ENCODE data around the gene F13A1. TPM values are rescaled to one million over a fixed set of nuclear protein-coding genes. Genes with fewer than 3 reads are reported as not detected.

The F13A1 gene
- total RNA-seq, 1 donor from 2014 or later = 2.8 TPM

DNA sequence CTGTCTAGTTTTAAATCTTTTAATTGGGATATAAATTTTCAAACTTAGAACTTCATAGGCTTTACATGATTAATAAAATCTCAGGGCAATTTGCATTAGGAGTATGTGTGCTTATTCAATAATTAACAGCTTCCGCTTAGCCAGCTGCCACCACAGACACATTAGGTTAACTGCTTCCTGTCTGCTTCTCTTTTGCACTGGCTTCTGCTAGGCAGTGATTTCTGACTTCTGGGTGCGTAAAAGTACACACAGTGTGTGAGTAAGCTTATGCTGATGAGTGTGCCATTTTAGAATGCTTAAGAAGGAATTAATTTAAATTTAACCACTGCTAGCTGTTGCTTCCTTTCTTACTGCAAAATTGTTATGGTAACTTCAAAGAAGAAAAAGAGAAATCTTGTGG is 73.9 kb downstream of the F13A1 start:
- H3K9me3 Mint-ChIP-seq (ENCODE audit: unreplicated experiment) = no peaks in the 10 kb centered on the region
- no peak overlapping the region for H3K27ac Mint-ChIP-seq (ENCODE audit: unreplicated experiment)
- DNase-seq (ENCODE audit: extremely low spot score, unreplicated experiment) = no peak
- TF ChIP-seq, protein P1, sequence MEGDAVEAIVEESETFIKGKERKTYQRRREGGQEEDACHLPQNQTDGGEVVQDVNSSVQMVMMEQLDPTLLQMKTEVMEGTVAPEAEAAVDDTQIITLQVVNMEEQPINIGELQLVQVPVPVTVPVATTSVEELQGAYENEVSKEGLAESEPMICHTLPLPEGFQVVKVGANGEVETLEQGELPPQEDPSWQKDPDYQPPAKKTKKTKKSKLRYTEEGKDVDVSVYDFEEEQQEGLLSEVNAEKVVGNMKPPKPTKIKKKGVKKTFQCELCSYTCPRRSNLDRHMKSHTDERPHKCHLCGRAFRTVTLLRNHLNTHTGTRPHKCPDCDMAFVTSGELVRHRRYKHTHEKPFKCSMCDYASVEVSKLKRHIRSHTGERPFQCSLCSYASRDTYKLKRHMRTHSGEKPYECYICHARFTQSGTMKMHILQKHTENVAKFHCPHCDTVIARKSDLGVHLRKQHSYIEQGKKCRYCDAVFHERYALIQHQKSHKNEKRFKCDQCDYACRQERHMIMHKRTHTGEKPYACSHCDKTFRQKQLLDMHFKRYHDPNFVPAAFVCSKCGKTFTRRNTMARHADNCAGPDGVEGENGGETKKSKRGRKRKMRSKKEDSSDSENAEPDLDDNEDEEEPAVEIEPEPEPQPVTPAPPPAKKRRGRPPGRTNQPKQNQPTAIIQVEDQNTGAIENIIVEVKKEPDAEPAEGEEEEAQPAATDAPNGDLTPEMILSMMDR (IDR thresholded peaks at IDR 0.05) = no peak
- H3K4me3 Mint-ChIP-seq (ENCODE audit: unreplicated experiment) = no peak overlapping the region
- no peaks in the 10 kb centered on the region for H3K36me3 Mint-ChIP-seq (ENCODE audit: unreplicated experiment)
- H3K4me1 Mint-ChIP-seq (ENCODE audit: unreplicated experiment) = peaks cover 4% of the 10 kb centered on the region
- no peaks in the 10 kb centered on the region for H3K27me3 Mint-ChIP-seq (ENCODE audit: unreplicated experiment)

DNA sequence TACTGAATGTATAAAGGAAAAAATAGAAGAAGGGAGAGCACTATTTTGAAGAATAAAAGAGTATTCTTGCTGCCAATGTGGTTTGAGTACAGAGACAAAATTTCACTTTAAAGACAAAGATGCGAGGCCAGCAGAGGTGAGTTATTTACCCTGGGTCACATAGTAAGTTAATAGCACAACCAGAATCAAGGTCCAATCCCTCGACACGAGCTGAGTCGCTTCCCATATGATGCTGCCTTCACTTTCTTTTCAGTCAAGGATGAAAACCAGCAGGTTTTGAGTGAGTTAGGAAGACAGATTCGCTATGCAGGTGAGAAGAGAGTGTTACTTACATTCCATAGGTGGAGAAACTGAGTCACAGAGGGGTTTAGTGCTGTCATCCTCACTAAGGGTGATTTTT is 75.8 kb downstream of the F13A1 start:
- peaks cover under 1% of the 10 kb centered on the region for H3K27me3 Mint-ChIP-seq (ENCODE audit: unreplicated experiment)

DNA sequence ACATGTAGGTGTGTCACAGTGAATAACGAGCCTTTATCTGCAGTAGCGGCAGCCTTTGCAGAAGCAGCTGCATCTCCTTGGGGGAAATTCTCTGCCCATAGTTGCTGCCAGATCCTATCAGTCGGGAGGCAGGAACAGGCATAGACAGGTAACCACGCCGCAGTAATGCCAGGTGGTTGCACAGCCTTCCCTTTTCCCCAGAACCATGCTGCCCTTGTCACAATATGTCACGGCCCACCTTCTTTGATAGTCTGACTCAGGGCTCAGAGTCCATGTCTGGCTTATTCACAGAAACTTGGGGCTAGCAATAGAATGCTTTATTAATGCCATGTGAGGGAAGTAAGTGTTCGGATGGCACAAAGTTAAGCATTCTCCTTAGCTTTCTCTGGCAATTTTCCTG is 76.6 kb downstream of the F13A1 start:
- Mint-ChIP-seq H3K27me3 (ENCODE audit: unreplicated experiment) (peaks cover 2% of the 10 kb centered on the region), H3K27ac (ENCODE audit: unreplicated experiment) (no peak overlapping the region)

More for the DNA sequence above, 75.8 kb downstream of the F13A1 start:
- DNase-seq (ENCODE audit: extremely low spot score, unreplicated experiment) = no peak
- H3K36me3 Mint-ChIP-seq (ENCODE audit: unreplicated experiment) = no peaks in the 10 kb centered on the region
- no peak overlapping the region for H3K27ac Mint-ChIP-seq (ENCODE audit: unreplicated experiment)
- no peaks in the 10 kb centered on the region for H3K9me3 Mint-ChIP-seq (ENCODE audit: unreplicated experiment)
- TF ChIP-seq, protein P1 (IDR thresholded peaks at IDR 0.05) = no peak
- no peak overlapping the region for H3K4me3 Mint-ChIP-seq (ENCODE audit: unreplicated experiment)
- H3K4me1 Mint-ChIP-seq (ENCODE audit: unreplicated experiment) = peaks cover 4% of the 10 kb centered on the region

DNA sequence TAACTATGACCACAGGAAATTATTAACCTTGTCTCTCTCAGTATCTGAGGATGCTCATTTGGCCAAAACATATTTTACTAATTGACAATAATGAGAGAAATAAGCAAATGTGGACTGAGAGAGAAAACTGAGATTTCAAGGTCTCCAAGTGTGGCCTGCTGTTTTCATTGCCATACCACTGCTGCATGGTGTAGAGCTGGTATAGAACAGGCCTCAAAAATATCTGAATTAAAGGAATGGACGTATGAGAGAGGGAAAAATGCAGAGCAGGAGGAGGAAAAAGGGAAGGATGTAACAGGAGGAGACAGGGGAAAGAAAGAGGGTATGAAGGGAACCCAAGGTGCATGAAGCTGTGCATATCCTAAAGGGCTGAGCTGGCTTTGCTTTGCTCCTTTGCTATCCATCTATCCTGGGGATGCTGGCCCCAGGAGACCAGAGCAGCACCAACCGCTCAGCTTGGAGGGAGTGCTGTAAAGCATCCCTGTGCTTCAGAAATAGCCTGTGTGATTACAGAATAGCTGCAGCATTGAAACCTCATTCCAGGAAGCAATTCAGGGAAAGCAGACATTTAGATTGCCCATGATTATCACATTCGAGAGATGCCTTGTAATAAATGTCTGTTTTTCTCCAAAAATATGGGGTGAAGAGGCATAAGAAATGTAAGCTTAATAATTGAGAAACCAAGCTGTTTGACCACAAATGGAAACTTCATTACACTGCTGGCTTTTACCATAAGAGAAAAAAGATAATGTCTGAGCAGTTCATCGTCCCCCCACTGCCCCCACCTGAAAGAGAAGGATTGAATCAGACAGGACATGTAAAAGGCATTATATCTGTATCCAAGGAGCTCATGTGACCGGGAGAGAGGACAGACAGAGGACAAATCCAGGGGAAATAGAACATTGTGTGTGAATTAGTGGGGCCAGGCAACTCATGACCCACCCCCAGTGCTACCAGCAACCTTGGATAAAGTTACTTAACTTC is 80.6 kb downstream of the F13A1 start:
- TF ChIP-seq, protein P1 (IDR thresholded peaks at IDR 0.05) = no peak
- H3K27ac Mint-ChIP-seq (ENCODE audit: unreplicated experiment) = no peak overlapping the region
- DNase-seq (ENCODE audit: extremely low spot score, unreplicated experiment) = no peak
- H3K27me3 Mint-ChIP-seq (ENCODE audit: unreplicated experiment) = peaks cover 6% of the 10 kb centered on the region
- H3K4me3 Mint-ChIP-seq (ENCODE audit: unreplicated experiment) = no peak overlapping the region
- no peaks in the 10 kb centered on the region for H3K4me1 Mint-ChIP-seq (ENCODE audit: unreplicated experiment)
- no peaks in the 10 kb centered on the region for H3K36me3 Mint-ChIP-seq (ENCODE audit: unreplicated experiment)
- no peaks in the 10 kb centered on the region for H3K9me3 Mint-ChIP-seq (ENCODE audit: unreplicated experiment)

More for the DNA sequence above, 76.6 kb downstream of the F13A1 start:
- TF ChIP-seq, protein P1 (IDR thresholded peaks at IDR 0.05) = no peak
- no peak for DNase-seq (ENCODE audit: extremely low spot score, unreplicated experiment)
- no peak overlapping the region for H3K4me3 Mint-ChIP-seq (ENCODE audit: unreplicated experiment)
- H3K36me3 Mint-ChIP-seq (ENCODE audit: unreplicated experiment) = no peaks in the 10 kb centered on the region
- no peaks in the 10 kb centered on the region for H3K9me3 Mint-ChIP-seq (ENCODE audit: unreplicated experiment)
- H3K4me1 Mint-ChIP-seq (ENCODE audit: unreplicated experiment) = peaks cover 4% of the 10 kb centered on the region

DNA sequence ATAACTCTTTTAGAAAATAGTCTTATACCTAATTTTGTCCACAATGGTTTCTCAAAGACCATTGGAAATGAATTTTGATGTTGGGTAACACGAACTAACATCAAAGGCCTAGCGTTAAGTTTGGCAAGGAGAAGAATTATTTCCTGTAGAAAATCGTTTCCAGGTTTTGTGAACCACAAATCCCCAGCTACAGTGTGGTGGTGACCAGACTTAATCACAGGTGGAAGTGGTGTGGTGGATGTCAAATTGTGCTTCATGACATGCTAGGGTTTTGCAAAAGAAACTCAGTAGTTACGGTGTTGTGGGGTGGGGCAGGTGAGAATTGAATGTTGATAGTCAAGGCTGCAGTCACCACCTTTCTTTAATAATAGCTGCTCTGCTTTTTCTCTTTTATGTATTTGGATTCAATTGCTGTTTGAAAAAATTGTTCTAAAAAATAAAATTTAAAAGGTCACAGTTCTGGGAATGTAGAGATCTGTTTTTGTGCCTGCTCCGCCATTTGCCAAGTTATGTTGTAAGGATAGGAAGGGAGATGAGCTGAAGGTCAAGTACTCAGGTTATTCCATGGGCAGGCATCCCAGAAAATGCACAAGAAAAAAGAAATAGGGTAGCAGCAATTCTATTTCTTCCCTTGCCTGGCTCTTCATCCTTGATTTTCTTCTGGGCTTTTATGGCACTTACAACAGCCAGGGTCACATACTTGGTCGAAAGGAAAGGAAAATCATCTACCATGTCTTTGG is 83.6 kb downstream of the F13A1 start:
- H3K4me3 Mint-ChIP-seq (ENCODE audit: unreplicated experiment) = no peak overlapping the region
- H3K9me3 Mint-ChIP-seq (ENCODE audit: unreplicated experiment) = no peaks in the 10 kb centered on the region
- H3K27me3 Mint-ChIP-seq (ENCODE audit: unreplicated experiment) = peaks cover 26% of the 10 kb centered on the region
- DNase-seq (ENCODE audit: extremely low spot score, unreplicated experiment) = no peak
- H3K27ac Mint-ChIP-seq (ENCODE audit: unreplicated experiment) = no peak overlapping the region
- H3K36me3 Mint-ChIP-seq (ENCODE audit: unreplicated experiment) = no peaks in the 10 kb centered on the region
- no peaks in the 10 kb centered on the region for H3K4me1 Mint-ChIP-seq (ENCODE audit: unreplicated experiment)
- TF ChIP-seq, protein P1 (IDR thresholded peaks at IDR 0.05) = no peak

All from osteocyte (in vitro differentiated cells).